ENCODE data around the gene TPO.

Gene TPO

DNA sequence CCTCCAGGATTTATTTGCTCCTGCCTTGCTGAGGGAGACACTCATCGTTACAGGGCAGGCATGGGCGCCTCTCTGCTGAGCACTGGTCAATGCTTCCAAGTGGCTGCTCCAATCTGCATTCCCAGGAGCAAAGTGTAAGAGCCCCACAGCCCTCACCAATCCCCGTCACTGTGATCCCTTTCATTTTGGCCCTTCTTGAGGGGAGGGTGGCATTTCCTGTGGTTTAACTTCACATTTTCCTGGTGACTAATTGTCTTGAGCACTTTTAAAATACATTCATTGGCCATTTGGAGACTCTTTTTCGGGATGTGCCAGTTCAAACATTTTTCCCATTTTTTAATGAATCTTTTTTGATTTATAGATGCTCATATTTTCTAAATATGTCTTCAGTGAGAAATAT, 33.0 kb downstream of the TPO start:
- Histone ChIP-seq H3K4me1 (ENCODE audit: control insufficient read depth, insufficient read depth, low read length, unreplicated experiment) (no peaks in the 10 kb centered on the region), H2AFZ (ENCODE audit: low read length, unreplicated experiment) (no peak overlapping the region), H3K27me3 (ENCODE audit: insufficient read depth, low read length) (no peaks in the 10 kb centered on the region), H3K4me3 (ENCODE audit: low read depth, low read length) (no peak overlapping the region), H3K27ac (ENCODE audit: low read depth, low read length) (no peak overlapping the region), H3K79me2 (ENCODE audit: control insufficient read depth, insufficient read depth, low read length, unreplicated experiment) (no peaks in the 10 kb centered on the region), H3K36me3 (ENCODE audit: insufficient read depth, low read length) (no peaks in the 10 kb centered on the region)

GRCh38 chr2:1448009-1448408, 34.7 kb downstream of the TPO start:
- H2AFZ ChIP-seq (ENCODE audit: low read length, unreplicated experiment): no peak overlapping the region
- H3K4me1 ChIP-seq (ENCODE audit: control insufficient read depth, insufficient read depth, low read length, unreplicated experiment): no peaks in the 10 kb centered on the region
- H3K27ac ChIP-seq (ENCODE audit: low read depth, low read length): no peak overlapping the region
- H3K79me2 ChIP-seq (ENCODE audit: control insufficient read depth, insufficient read depth, low read length, unreplicated experiment): no peaks in the 10 kb centered on the region
- H3K27me3 ChIP-seq (ENCODE audit: insufficient read depth, low read length): no peaks in the 10 kb centered on the region
- H3K4me3 ChIP-seq (ENCODE audit: low read depth, low read length): no peak overlapping the region
- H3K36me3 ChIP-seq (ENCODE audit: insufficient read depth, low read length): no peaks in the 10 kb centered on the region

DNA sequence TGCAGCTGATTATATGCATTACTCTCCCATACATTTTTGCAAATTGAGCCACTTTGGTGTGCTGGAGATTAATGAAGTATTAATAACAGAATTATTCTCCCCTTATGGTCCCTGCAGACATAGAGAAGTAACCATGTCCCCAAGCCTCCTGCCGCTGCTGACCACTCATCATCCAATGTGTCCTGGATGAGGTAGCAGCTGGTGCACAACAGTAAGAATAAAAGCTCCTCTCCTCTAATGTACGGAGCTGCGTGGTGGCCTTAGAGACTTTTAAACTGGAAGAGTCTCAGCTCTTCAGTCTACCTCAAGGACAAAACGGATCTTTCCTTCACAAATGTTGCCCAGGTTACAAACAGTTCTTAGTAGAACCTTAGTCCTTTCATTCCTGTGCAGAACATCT, 37.7 kb downstream of the TPO start:
- Histone ChIP-seq H3K4me3 (ENCODE audit: low read depth, low read length) (no peak overlapping the region), H3K27me3 (ENCODE audit: insufficient read depth, low read length) (no peaks in the 10 kb centered on the region), H3K27ac (ENCODE audit: low read depth, low read length) (no peak overlapping the region), H3K4me1 (ENCODE audit: control insufficient read depth, insufficient read depth, low read length, unreplicated experiment) (no peaks in the 10 kb centered on the region), H3K79me2 (ENCODE audit: control insufficient read depth, insufficient read depth, low read length, unreplicated experiment) (no peaks in the 10 kb centered on the region), H2AFZ (ENCODE audit: low read length, unreplicated experiment) (no peak overlapping the region), H3K36me3 (ENCODE audit: insufficient read depth, low read length) (no peaks in the 10 kb centered on the region)

GRCh38 chr2:1451422-1451821, 38.2 kb downstream of the TPO start:
- no peak overlapping the region for H3K4me3 ChIP-seq (ENCODE audit: low read depth, low read length)
- no peak overlapping the region for H2AFZ ChIP-seq (ENCODE audit: low read length, unreplicated experiment)
- no peaks in the 10 kb centered on the region for H3K79me2 ChIP-seq (ENCODE audit: control insufficient read depth, insufficient read depth, low read length, unreplicated experiment)
- H3K27ac ChIP-seq (ENCODE audit: low read depth, low read length): no peak overlapping the region
- no peaks in the 10 kb centered on the region for H3K36me3 ChIP-seq (ENCODE audit: insufficient read depth, low read length)
- H3K4me1 ChIP-seq (ENCODE audit: control insufficient read depth, insufficient read depth, low read length, unreplicated experiment): no peaks in the 10 kb centered on the region
- no peaks in the 10 kb centered on the region for H3K27me3 ChIP-seq (ENCODE audit: insufficient read depth, low read length)

- H3K4me1 ChIP-seq (ENCODE audit: control insufficient read depth, insufficient read depth, low read length, unreplicated experiment): no peaks in the 10 kb centered on the region
- no peaks in the 10 kb centered on the region for H3K36me3 ChIP-seq (ENCODE audit: insufficient read depth, low read length)
- no peaks in the 10 kb centered on the region for H3K27me3 ChIP-seq (ENCODE audit: insufficient read depth, low read length)
- H3K4me3 ChIP-seq (ENCODE audit: low read depth, low read length): no peak overlapping the region
- no peaks in the 10 kb centered on the region for H3K79me2 ChIP-seq (ENCODE audit: control insufficient read depth, insufficient read depth, low read length, unreplicated experiment)
- H2AFZ ChIP-seq (ENCODE audit: low read length, unreplicated experiment): no peak overlapping the region
- no peak overlapping the region for H3K27ac ChIP-seq (ENCODE audit: low read depth, low read length)
Observed at GRCh38 chr2:1453561-1453960, 40.3 kb downstream of the TPO start.

DNA sequence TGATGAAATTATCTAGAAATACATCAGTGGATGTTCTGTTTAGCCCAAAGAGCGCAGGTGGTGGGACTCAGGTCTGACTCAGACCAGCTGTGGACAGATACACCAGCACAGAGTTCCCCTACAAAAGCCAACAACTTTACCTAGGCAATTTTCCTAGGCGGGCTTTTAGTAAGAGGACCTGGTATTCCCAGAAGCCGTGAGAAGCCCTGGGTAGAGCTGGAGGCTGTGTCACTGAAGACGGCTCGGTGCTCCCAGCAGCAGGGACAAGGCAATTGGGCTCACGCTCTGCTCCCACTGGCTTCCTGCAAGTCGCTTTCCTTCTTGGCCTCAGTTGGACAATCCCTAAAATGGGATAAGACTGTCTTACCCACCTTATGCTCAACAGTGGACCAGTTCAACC, 41.1 kb downstream of the TPO start:
- Histone ChIP-seq H3K79me2 (ENCODE audit: control insufficient read depth, insufficient read depth, low read length, unreplicated experiment) (no peaks in the 10 kb centered on the region), H3K4me1 (ENCODE audit: control insufficient read depth, insufficient read depth, low read length, unreplicated experiment) (no peaks in the 10 kb centered on the region), H3K4me3 (ENCODE audit: low read depth, low read length) (no peak overlapping the region), H3K27ac (ENCODE audit: low read depth, low read length) (no peak overlapping the region), H3K36me3 (ENCODE audit: insufficient read depth, low read length) (no peaks in the 10 kb centered on the region), H2AFZ (ENCODE audit: low read length, unreplicated experiment) (no peak overlapping the region), H3K27me3 (ENCODE audit: insufficient read depth, low read length) (no peaks in the 10 kb centered on the region)

- H3K4me1 ChIP-seq (ENCODE audit: control insufficient read depth, insufficient read depth, low read length, unreplicated experiment): no peaks in the 10 kb centered on the region
- no peaks in the 10 kb centered on the region for H3K79me2 ChIP-seq (ENCODE audit: control insufficient read depth, insufficient read depth, low read length, unreplicated experiment)
- H3K27me3 ChIP-seq (ENCODE audit: insufficient read depth, low read length): no peaks in the 10 kb centered on the region
- no peak overlapping the region for H3K27ac ChIP-seq (ENCODE audit: low read depth, low read length)
- H2AFZ ChIP-seq (ENCODE audit: low read length, unreplicated experiment): no peak overlapping the region
- H3K4me3 ChIP-seq (ENCODE audit: low read depth, low read length): no peak overlapping the region
- no peaks in the 10 kb centered on the region for H3K36me3 ChIP-seq (ENCODE audit: insufficient read depth, low read length)
Observed at GRCh38 chr2:1455466-1455865, 42.2 kb downstream of the TPO start.

DNA sequence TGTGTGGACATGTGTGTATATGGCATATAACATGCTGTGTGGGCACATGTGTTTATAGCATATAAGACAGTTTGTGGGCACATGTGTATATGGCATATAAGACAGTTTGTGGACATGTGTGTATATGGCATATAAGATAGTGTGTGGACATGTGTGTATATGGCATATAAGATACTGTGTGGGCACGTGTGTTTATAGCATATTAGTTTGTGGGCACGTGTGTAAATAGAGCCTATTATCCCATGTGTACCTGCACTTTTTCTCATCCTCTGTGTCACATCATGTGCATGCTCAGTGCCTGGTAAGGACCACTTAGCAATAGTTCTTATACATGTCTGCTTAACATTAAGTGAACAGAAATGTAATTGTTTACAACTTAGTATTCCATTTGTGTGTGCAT, 45.2 kb downstream of the TPO start:
- no peak overlapping the region for H3K4me3 ChIP-seq (ENCODE audit: low read depth, low read length)

GRCh38 chr2:1459727-1460126, 46.5 kb downstream of the TPO start:
- H3K79me2 ChIP-seq (ENCODE audit: control insufficient read depth, insufficient read depth, low read length, unreplicated experiment): no peaks in the 10 kb centered on the region
- H3K36me3 ChIP-seq (ENCODE audit: insufficient read depth, low read length): no peaks in the 10 kb centered on the region
- no peaks in the 10 kb centered on the region for H3K27me3 ChIP-seq (ENCODE audit: insufficient read depth, low read length)
- H3K27ac ChIP-seq (ENCODE audit: low read depth, low read length): no peak overlapping the region
- H3K4me1 ChIP-seq (ENCODE audit: control insufficient read depth, insufficient read depth, low read length, unreplicated experiment): no peaks in the 10 kb centered on the region
- H3K4me3 ChIP-seq (ENCODE audit: low read depth, low read length): no peak overlapping the region
- no peak overlapping the region for H2AFZ ChIP-seq (ENCODE audit: low read length, unreplicated experiment)

More for the DNA sequence above, 45.2 kb downstream of the TPO start:
- Histone ChIP-seq H3K27ac (ENCODE audit: low read depth, low read length) (no peak overlapping the region), H2AFZ (ENCODE audit: low read length, unreplicated experiment) (no peak overlapping the region), H3K4me1 (ENCODE audit: control insufficient read depth, insufficient read depth, low read length, unreplicated experiment) (no peaks in the 10 kb centered on the region), H3K36me3 (ENCODE audit: insufficient read depth, low read length) (no peaks in the 10 kb centered on the region), H3K27me3 (ENCODE audit: insufficient read depth, low read length) (no peaks in the 10 kb centered on the region), H3K79me2 (ENCODE audit: control insufficient read depth, insufficient read depth, low read length, unreplicated experiment) (no peaks in the 10 kb centered on the region)

- Histone ChIP-seq H2AFZ (ENCODE audit: low read length, unreplicated experiment) (no peak overlapping the region), H3K4me3 (ENCODE audit: low read depth, low read length) (no peak overlapping the region), H3K79me2 (ENCODE audit: control insufficient read depth, insufficient read depth, low read length, unreplicated experiment) (no peaks in the 10 kb centered on the region), H3K27me3 (ENCODE audit: insufficient read depth, low read length) (no peaks in the 10 kb centered on the region), H3K27ac (ENCODE audit: low read depth, low read length) (no peak overlapping the region), H3K36me3 (ENCODE audit: insufficient read depth, low read length) (no peaks in the 10 kb centered on the region), H3K4me1 (ENCODE audit: control insufficient read depth, insufficient read depth, low read length, unreplicated experiment) (no peaks in the 10 kb centered on the region)
Observed at GRCh38 chr2:1460851-1461418, 47.7 kb downstream of the TPO start.

DNA sequence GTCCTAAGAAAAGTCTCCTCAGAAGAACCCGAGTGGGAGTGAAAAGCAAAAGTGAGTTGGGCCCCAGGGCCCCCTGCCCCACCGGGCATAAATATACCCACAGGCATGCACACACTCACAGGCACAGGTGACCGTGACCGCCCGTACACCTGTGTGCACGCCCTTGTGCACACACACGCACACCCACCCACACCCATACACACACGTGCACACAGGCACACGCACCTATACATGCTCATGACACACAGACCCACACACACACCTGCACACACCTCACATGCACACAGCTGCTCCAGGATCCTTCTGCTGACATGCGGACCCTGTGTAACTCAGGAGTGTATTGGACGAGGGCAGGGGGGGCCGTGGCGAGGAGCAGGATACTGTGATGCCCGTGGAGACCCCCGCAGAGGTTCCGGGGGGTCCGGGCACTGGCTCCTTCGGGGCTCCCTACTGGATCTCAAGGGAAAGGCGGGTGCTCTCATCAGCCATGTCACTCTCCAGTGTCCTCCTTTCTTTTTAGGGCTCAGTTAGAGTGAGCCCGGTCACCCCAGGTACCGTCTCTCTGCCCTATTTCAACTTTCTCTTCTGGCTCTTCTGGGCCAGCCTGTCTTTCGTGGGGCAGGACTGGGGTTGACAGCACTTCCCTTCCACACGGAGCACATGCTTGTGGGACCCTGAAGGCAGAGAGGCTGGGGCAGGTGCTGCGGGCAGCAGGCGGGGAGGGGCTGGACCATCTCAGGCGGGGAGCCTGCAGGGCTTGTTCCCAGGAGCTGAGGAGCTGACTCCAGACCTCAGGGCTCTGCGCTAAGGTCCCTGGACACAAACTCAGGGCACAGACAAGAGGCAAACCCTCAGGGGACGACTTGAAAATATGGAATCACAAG, 48.5 kb downstream of the TPO start:
- Histone ChIP-seq H3K4me1 (ENCODE audit: control insufficient read depth, insufficient read depth, low read length, unreplicated experiment) (no peaks in the 10 kb centered on the region), H3K4me3 (ENCODE audit: low read depth, low read length) (no peak overlapping the region), H2AFZ (ENCODE audit: low read length, unreplicated experiment) (no peak overlapping the region), H3K79me2 (ENCODE audit: control insufficient read depth, insufficient read depth, low read length, unreplicated experiment) (no peaks in the 10 kb centered on the region), H3K36me3 (ENCODE audit: insufficient read depth, low read length) (no peaks in the 10 kb centered on the region), H3K27ac (ENCODE audit: low read depth, low read length) (no peak overlapping the region), H3K27me3 (ENCODE audit: insufficient read depth, low read length) (no peaks in the 10 kb centered on the region)

All from ACC112 (cell line).